HK-2 (cell line): Measurements from ENCODE around the gene TAS2R1.
A peak's percentile ranks its signal among the peaks of the same experiment; 100 is the strongest.
"Not testable (repeated sequence)": the region's sequence is repeated elsewhere in the genome, so short reads cannot be mapped to it uniquely, and the experiment has no call there.

ENCODE experiments used
- DNase-seq: peaks from one replicate; pipeline ENCODE4 v3.0.0-alpha.2; 2018; ENCODE audit not compliant: unreplicated experiment

Gene TAS2R1

DNA sequence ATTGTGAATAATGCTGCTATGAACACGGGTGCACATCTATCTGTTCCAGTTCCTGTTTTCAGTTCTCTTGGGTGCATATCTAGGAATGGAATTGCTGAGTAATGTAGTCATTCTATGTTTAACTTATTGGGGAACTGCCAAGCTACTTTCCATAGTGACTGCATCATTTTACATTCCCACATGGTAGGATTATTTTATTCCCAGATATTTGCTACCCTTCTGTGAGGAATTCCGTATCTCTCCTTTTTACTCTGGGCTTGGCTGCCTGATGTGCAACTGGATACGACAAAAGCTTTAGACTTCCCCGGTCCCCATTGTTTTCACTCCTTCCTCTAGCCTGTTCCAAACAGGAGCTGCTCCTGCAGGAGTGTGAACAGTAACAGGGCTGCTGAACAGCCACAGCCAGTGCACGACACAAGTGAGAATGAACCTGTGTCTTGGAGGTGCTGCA is 7.2 kb downstream of the TAS2R1 start:
- no peak for DNase-seq

- DNase-seq: peak; percentile 2
Measured at GRCh38 chr5:9621379-9621903, 8.7 kb downstream of the TAS2R1 start.

DNA sequence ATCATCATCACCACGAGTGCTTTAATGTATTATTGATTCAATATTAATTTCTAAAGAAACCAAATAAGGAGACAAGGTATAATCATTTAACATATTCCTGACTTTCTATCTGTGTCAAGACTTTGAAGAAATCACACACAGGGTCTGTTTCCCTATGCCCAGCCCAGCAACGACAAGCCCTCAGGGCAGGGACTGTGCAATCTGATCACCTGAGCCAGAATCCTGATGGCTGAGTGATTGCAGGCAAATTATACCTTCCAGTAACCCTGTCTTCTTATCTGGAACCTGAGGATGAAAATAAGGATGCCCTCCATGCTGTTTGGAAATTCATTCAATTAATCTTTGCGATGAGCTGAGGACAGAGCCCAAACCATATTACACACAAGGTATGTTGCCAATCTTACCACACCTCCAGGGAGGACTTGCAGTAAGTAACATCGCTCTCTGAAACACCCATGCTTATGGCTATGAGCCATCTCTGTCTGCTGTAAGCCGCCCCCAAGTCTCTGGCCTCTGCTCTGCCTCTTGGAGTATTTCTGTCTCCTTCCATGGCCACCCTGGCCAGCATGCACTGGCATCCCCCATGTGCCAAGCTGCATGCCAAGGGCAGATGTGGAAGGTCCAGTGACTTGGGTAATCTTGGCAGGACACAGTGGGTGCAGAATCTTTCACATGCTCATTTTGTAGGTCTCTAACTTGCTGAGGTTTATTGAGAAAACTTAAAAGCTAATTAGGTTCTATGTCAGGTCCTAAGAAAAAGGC is 10.6 kb downstream of the TAS2R1 start:
- DNase-seq: no peak

DNA sequence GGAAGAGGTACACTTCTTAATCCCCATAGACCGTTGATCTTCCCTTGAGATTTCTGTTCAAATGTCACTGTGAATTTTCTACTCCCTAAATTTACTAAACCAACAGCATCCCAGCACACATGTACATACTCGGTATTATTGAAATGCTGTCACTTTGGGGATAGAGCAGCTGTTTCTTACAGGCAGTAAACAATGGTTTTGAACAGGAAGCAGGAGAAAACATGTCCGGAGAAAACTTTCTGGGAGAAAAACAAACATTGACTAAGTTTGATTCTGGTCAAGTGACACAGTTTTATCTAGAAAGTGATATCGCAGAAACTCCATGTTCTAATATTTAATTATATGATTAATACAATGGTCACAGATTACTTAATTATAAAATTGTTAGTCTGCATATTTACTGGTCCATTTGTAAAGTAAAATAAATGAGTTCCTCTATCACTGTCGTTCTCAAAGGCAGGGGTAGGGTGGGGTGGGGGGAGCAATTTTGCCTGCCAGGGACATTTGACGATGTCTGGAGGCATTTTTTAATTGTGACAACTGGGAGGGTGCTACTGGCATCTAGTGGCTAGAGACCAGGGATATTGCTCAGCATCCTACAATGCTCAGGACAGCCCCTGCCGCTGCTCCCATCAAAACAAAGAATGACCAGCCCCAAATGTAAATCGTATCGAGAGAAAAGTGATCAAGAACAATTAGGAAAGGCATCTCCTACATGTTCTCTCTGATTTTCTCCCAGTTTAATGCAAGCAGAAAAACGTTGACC is 12.2 kb downstream of the TAS2R1 start:
- DNase-seq: no peak

DNA sequence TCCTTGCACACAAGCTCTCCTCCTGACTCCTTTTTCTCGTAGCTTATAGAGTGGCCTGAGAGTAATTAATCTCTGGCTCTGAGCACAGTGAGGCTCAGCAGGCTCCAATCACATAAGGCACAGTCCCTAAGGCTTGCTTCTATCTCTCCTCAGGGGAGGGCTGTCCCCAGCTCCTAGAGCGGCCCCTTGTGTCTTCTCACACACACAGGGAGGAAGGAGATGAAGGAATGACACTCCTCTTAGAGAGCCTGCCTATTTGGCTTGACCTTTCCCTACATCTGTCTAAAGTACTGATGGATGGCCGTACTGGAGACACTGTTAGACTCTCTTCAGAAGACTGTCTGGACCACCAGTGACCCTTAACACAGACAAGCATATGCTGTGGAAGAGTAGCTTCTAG is 12.9 kb downstream of the TAS2R1 start:
- no peak for DNase-seq

- DNase-seq: no peak
Measured at GRCh38 chr5:9615331-9615730, 14.8 kb downstream of the TAS2R1 start.

DNA sequence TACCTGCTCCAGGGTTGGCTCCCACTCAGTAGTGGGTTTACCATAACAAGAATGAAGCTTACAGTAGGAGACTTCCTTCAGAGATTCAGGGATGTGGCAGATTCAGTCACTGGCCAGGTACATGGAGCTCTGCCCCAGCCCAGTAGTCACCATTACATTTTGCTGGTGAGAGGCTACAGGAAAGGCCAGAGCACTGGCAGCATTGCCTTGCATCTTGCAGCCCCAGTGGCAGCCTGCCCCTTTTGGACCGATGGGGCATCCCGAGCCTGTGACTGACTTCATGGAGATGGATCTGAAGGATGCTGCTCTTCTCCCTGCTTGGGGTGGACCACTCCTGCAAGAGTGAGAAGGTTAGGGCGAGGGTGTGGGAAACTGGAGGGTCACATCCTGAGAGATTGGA is 16.8 kb downstream of the TAS2R1 start:
- DNase-seq: no peak

DNA sequence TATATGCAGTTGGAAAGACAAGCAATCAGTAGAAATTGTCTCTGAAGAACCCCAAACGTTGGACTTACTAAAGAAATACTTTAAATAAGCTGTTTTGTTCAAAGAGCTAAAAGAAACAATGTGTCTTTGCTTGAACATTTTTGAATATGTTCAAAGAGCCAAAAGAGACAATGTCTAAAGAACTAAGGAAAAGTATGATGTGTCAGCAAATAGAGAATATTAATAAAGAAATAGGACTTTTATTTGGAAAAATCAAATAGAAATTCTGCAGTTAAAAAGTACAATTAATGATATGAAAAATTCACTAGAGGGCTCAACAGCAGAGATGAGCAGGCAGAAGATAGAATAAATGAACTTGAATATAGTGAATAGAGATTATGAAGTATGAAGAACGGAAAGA is 19.2 kb downstream of the TAS2R1 start:
- no peak for DNase-seq

- no peak for DNase-seq
Measured at GRCh38 chr5:9610364-9610763, 19.8 kb downstream of the TAS2R1 start.

- no peak for DNase-seq
Measured at GRCh38 chr5:9608093-9608492, 22.1 kb downstream of the TAS2R1 start.

DNA sequence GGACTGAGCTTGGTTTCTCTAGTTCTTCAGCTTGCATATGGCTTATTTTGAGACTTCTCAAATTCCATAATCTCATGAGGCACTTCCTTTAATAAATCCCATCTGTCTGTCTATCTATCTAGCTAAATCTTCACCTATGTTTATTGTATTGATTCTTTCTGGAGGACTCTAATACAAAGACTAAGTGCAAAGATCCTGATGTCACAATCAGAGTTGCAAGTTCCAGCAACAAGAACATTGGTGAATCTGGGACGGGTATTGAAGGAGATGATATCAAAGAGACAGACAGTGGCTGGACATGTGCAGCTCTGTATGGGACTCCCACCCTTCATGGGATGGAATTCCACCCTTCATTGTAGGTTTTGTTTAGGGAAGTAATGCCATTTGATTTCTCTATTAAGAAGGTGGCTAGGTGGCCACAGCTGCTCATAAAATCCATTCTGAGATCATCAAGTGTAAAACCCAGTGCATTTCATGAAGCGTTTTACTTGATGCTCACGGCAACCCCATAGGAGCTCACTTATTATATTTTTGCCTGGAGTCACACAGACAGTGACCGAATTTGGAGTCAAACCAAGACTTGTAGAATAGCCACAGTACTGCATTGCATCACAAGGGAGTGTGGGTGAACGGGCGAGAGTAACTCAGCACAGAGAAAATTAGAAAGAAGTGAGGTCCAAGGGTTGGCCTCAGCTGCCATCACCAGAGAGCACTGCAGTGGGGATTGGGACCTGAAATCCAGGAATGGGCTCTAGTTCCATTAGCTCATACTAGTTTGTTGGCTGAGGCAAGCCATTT is 24.9 kb downstream of the TAS2R1 start:
- no peak for DNase-seq

DNA sequence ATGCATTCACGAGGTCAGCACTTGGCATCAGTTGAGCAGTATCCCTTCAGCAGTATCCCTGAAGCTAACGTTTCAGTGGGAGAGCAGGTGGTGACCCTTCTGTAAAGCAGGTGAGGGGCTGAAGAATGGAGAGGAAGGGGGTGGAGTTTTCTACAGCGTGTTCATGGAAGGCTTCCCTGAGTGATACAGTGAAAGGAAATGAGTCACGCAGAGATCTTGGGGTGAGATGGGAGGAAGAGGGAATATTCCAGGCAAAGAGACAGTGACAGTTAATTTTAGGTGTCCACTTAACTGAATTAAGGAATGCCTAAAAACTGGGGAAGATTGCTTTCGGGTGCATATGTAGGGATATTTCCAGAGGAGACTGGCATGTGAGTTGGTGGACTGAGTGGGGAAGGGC is 25.7 kb downstream of the TAS2R1 start:
- DNase-seq: no peak

GRCh38 chr5:9601055-9601739 is 29.0 kb downstream of the TAS2R1 start:
- DNase-seq: no peak

- DNase-seq: no peak
Measured at GRCh38 chr5:9599391-9599790, 30.8 kb downstream of the TAS2R1 start.

DNA sequence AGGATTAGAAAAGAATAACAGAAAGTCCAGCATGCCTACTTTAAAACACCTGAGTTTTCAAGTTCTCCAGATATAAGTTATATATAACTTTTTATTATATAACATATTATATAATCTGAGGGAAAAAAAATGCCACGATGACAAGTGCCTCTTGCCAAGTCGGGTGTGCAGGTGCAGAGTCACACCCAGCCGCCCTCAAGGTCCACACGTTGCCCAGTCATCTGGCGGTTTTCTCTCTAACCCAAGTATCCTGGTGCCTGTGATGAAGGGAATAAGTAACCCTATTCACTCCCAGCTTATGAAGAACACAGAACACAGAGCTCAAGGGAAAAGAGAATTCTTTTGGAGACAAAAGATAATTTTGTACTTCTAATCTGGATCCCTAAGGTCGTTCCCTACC is 31.8 kb downstream of the TAS2R1 start:
- DNase-seq: not testable (repeated sequence)

DNA sequence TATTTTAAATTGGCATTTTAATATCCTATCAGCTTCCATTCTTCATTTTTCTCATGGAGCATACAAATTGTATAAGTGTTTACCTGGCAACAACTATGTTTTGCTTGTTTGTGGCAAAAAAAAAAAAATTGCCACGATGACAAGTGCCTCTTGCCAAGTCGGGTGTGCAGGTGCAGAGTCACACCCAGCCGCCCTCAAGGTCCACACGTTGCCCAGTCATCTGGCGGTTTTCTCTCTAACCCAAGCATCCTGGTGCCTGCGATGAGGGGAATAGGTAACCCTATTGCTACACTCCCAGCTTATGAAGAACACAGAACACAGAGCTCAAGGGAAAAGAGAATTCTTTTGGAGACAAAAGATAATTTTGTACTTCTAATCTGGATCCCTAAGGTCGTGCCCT is 32.8 kb downstream of the TAS2R1 start:
- DNase-seq: not testable (repeated sequence)

- DNase-seq: no peak
Measured at GRCh38 chr5:9596824-9597223, 33.3 kb downstream of the TAS2R1 start.

DNA sequence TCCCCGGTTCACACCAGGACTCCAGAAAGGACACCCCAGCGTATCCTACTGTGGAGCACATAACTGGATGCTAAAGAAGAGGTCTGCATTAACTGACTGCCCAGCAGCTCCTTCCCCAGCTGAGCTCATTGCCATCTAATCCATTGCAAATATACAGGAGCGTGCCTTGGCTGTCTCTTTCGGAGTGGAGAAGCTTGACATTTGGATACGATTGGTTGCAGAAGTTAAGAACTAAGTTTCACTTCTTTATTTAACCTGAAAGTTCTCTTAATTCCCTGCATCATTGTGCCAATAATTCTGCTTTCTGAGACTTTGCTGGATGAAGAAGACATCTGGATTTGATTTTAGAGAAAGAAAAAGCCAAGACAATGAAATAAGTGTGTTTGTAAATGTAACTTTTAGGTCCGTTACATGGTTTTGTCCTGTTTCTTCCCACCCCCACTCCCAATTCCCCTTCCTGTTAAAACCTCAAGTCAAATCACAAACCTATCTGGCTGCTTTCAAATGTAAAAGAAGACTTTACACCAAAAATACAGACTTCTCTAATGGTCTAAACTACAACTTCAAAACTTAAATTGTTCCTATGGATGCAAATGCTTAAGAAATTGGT is 33.9 kb downstream of the TAS2R1 start:
- DNase-seq: no peak

- no peak for DNase-seq
Measured at GRCh38 chr5:9594913-9595312, 35.2 kb downstream of the TAS2R1 start.

- no peak for DNase-seq
Measured at GRCh38 chr5:9589049-9589835, 40.9 kb downstream of the TAS2R1 start.
